Measurements from ENCODE around the gene MYO7B.

The MYO7B gene

DNA sequence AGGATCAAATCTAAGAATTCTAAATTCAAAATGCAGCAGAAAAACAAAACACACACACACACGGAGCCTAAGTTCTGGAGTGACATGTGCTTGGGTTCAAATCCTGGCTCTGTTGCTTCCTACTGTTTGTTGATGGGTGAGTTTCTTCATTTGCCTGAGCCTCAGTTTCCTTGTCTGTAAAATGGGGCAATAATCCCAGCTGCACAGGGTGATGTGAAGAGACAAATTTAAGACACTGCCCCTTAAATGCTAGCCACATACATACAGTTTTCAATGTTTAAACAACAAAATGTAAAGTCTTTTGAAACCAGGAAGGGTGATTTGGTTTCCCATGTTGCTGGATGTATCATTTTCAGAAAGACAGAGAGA lies 109.5 kb downstream of the MYO7B start:
- TF ChIP-seq TOX (CRISPR knock-in tag; IDR thresholded peaks at IDR 0.05; ENCODE audit: borderline replicate concordance) (no peak), ISL1 (CRISPR knock-in tag; IDR thresholded peaks at IDR 0.05) (no peak), GLIS3 (CRISPR knock-in tag; IDR thresholded peaks at IDR 0.05) (no peak), CSDC2 (CRISPR knock-in tag; IDR thresholded peaks at IDR 0.05) (no peak), ESRRG (CRISPR knock-in tag; IDR thresholded peaks at IDR 0.05) (no peak), TCF4 (CRISPR knock-in tag; IDR thresholded peaks at IDR 0.05; ENCODE audit: borderline replicate concordance) (no peak), BACH2 (CRISPR knock-in tag; IDR thresholded peaks at IDR 0.05; ENCODE audit: borderline replicate concordance) (no peak), ZC3H10 (CRISPR knock-in tag; IDR thresholded peaks at IDR 0.05) (no peak), ZFP3 (CRISPR knock-in tag; IDR thresholded peaks at IDR 0.05) (no peak), ARNTL (CRISPR knock-in tag; IDR thresholded peaks at IDR 0.05; ENCODE audit: borderline replicate concordance, low read depth) (no peak), PPARA (CRISPR knock-in tag; IDR thresholded peaks at IDR 0.05; ENCODE audit: borderline replicate concordance) (no peak), RARB (CRISPR knock-in tag; IDR thresholded peaks at IDR 0.05) (no peak), OSR1 (CRISPR knock-in tag; IDR thresholded peaks at IDR 0.05) (no peak), SNAI2 (CRISPR knock-in tag; IDR thresholded peaks at IDR 0.05) (no peak)
- TF ChIP-seq, protein P1, sequence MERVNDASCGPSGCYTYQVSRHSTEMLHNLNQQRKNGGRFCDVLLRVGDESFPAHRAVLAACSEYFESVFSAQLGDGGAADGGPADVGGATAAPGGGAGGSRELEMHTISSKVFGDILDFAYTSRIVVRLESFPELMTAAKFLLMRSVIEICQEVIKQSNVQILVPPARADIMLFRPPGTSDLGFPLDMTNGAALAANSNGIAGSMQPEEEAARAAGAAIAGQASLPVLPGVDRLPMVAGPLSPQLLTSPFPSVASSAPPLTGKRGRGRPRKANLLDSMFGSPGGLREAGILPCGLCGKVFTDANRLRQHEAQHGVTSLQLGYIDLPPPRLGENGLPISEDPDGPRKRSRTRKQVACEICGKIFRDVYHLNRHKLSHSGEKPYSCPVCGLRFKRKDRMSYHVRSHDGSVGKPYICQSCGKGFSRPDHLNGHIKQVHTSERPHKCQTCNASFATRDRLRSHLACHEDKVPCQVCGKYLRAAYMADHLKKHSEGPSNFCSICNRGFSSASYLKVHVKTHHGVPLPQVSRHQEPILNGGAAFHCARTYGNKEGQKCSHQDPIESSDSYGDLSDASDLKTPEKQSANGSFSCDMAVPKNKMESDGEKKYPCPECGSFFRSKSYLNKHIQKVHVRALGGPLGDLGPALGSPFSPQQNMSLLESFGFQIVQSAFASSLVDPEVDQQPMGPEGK (CRISPR knock-in tag; IDR thresholded peaks at IDR 0.05; ENCODE audit: borderline replicate concordance) = no peak
- ATAC-seq = no peak

- no peak for ATAC-seq
- TF ChIP-seq ISL1 (CRISPR knock-in tag; IDR thresholded peaks at IDR 0.05) (no peak), OSR1 (CRISPR knock-in tag; IDR thresholded peaks at IDR 0.05) (no peak)
- TF ChIP-seq, protein P2, sequence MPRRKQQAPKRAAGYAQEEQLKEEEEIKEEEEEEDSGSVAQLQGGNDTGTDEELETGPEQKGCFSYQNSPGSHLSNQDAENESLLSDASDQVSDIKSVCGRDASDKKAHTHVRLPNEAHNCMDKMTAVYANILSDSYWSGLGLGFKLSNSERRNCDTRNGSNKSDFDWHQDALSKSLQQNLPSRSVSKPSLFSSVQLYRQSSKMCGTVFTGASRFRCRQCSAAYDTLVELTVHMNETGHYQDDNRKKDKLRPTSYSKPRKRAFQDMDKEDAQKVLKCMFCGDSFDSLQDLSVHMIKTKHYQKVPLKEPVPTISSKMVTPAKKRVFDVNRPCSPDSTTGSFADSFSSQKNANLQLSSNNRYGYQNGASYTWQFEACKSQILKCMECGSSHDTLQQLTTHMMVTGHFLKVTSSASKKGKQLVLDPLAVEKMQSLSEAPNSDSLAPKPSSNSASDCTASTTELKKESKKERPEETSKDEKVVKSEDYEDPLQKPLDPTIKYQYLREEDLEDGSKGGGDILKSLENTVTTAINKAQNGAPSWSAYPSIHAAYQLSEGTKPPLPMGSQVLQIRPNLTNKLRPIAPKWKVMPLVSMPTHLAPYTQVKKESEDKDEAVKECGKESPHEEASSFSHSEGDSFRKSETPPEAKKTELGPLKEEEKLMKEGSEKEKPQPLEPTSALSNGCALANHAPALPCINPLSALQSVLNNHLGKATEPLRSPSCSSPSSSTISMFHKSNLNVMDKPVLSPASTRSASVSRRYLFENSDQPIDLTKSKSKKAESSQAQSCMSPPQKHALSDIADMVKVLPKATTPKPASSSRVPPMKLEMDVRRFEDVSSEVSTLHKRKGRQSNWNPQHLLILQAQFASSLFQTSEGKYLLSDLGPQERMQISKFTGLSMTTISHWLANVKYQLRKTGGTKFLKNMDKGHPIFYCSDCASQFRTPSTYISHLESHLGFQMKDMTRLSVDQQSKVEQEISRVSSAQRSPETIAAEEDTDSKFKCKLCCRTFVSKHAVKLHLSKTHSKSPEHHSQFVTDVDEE (CRISPR knock-in tag; IDR thresholded peaks at IDR 0.05) = no peak
Measured at GRCh38 chr2:127645395-127646291, 110.2 kb downstream of the MYO7B start, which contains the start of gene GPR17. Gene GPR17 (plus strand): TSS chr2:127646153. CDS start chr2:127650736, 4,583 bp downstream.

- no peak for ATAC-seq
- TF ChIP-seq ARNTL (CRISPR knock-in tag; IDR thresholded peaks at IDR 0.05; ENCODE audit: borderline replicate concordance, low read depth) (no peak), ZNF8 (CRISPR knock-in tag; IDR thresholded peaks at IDR 0.05) (no peak), ESRRG (CRISPR knock-in tag; IDR thresholded peaks at IDR 0.05) (no peak), PPARA (CRISPR knock-in tag; IDR thresholded peaks at IDR 0.05; ENCODE audit: borderline replicate concordance) (no peak), ZNF70 (CRISPR knock-in tag; IDR thresholded peaks at IDR 0.05) (no peak), POU6F1 (CRISPR knock-in tag; IDR thresholded peaks at IDR 0.05; ENCODE audit: borderline replicate concordance, low read depth) (no peak), TOX (CRISPR knock-in tag; IDR thresholded peaks at IDR 0.05; ENCODE audit: borderline replicate concordance) (no peak), SNAI2 (CRISPR knock-in tag; IDR thresholded peaks at IDR 0.05) (no peak)
Measured at GRCh38 chr2:127646487-127647241, 111.2 kb downstream of the MYO7B start.

Measured in SK-N-SH treated with all-trans-retinoic acid at 6 μM for 48 hours (cell line).